NCI-H1694 treated with DMSO at 0.1 percent for 48 hours (cell line): ENCODE measurements around the gene BOLL.
"Not testable (repeated sequence)": the region's sequence is repeated elsewhere in the genome, so short reads cannot be mapped to it uniquely, and the experiment has no call there.

Source experiments
- DNase-seq: peaks from one replicate; lab custom pipeline; 2025; lab: John Stamatoyannopoulos, UW

Gene BOLL

DNA sequence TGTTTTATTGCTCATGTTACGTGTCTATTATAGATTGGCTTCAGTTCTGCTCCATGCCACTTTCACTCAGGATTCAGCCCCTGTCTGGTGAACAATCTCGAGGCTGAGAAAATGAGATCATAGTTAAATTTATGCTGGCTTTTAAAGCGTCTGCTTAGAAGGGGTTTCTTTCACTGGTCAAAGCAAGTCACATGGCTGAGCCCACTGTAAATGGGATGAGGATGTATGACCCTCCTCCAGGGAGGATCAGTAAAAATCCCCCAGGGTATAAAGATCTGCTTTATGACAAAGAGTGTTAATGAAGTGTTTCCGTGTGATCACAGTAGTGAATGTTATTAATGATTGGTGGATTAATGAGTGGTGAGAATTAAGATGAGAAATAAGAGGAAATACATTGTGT, 13.1 kb upstream of the BOLL start:
- DNase-seq, result no peak

DNA sequence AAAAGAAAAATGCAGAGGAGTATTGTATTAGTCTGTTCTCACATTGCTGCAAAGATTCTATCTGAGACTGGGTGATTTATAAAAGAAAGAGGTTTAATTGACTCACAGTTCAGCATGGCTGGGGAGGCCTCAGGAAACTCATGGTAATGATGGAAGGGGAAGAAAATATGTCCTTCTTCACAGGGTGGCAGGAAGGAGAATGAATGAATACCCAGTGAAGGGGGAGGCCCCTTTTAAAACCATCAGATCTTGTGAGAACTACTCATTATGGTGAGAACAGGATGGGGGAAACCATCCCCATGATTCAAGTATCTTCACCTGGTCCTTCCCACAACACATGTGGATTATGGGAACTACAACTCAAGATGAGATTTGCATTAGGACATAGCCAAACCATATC, 10.2 kb upstream of the BOLL start:
- DNase-seq, result no peak

DNA sequence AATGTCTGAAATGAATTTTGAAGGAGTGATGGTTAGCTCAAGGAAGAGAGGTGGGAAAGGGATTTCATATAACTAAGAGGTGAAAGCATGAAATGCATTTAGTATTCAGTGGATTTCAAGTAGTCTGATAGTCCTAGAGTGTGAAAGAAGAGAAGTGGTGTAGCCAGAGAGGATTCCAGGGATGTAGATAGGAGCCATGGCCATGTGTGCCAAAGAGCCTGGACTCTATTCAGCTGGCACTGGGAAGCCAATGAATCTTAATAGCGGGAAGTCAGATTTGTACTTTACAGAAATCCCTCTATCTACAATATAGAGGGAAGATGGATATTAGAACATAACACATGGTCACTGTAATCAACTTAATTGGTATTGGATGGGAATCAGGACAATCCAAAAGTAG, 8.3 kb upstream of the BOLL start:
- DNase-seq, result no peak

DNA sequence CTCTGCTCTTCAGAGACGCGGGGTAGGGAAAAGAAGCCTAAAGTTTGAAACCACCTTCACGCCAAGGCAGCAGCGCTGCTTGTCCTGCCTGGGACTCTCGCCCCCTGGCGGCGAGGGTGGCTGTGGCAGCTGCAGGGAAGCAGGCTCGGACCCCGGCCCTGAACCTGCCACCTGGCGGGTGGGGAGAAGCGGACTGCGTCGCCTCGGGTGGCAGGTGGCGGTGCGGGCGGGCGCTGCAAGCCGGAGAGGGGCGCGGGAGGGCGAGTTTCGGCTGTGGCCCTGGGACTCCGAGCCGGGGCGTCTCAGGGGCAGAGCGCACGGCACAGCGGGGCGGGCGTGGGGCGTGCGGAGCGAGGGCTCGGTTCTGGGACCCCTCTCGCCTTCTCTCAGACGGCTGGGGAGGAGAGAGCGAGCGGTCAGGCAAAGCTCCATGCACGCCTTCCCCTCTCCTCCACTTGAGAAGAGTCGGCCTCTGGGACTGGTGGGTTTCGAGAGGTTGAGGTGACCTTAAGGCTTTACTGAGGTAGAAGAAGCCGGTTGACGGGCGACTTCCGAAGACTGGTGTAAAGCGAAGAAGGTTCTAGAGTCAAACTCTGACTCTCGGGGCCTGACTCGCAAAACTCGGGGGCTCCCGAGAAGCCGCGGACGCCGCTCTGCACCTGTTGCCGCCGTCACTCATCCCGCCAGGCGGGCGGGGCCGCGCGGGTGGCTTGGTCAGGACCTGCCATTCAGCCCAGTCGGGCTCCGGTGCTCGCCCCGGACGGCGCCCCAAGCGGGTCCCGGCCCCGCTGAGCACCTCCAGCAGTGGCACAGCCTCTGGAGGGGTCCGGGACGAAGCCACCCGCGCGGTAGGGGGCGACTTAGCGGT, 1.1 kb upstream of the BOLL start:
- no peak for DNase-seq

DNA sequence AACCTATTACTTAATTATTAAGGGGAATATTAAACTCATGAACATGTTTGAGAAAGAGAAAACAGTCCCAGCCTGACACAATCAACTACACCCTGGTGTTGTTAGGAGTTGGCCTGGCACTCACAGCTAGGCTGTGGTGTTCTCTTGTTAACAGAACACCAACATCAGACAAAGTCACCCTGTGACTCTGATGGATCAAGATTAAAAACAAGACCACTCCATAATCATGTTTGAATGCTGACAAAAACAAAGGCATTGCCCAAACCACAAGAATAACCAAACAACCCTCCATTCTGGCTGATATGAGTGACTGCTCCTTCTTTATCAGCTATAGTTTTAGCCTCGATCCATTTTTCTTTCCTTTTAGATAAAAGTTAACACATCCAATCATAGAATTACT, 3.0 kb downstream of the BOLL start:
- DNase-seq, result no peak

DNA sequence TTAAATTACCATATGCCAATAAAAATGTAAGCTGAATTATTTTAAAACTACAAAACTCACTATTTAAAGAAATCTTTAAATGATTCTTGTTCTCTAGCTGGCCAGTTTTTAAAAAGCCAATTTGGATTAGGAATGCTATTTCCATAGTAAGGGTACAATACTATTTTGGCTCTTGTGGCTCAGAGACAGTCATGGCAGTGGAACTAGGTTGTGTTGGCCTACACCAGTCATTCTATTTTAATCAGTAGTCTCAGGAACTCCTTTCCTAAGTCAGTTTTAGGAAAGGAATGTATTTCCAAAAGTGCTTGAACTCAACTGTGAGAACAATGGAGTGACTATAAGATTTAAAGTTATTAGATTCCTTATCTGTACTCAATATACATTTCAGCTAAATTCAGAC, 5.9 kb downstream of the BOLL start:
- no peak for DNase-seq

DNA sequence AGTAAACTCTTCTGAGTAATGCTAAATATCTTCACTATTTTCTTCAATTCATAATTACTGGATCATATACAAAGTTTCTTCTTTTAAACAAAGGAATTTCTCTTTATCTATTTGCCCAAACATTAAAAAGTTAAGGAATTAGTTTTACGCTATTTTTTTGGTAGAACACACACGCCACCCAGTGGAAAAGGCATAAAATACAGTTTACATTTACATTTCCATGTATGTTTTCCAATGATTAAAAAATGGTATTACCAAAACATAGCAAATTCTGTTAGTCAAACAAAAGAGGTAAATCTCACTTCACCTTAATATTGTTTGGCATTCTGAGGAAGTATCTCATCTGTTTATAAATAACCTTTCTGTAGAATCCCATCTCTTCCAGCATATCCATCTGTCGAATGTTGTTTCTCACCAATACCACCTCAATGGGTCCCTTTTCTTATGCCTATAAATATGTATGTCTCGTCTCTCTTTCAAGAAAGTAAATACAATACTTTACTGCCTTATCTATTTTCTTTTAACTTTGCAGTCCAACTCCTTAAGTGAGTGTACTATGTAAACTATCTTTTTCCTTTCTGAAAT, 7.2 kb downstream of the BOLL start:
- DNase-seq, result peak; percentile 43

DNA sequence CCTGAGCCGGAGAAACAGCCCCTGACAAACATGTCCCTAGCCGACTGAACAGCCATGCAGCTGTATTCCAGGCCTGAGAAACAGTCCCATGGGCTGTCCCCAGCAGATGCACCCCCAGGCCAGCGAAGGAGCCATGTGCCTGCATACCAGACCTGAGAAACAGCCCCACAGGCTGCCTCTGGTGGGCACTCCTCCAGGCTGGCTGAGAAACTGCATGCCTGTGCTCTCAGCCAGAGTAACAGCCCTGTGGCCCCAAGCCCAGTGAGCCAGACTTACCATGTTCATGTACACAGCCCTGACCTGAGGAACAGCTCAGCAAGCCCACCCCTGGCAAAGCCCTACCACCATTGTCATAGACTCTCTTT, 24.8 kb downstream of the BOLL start:
- DNase-seq, result no peak

DNA sequence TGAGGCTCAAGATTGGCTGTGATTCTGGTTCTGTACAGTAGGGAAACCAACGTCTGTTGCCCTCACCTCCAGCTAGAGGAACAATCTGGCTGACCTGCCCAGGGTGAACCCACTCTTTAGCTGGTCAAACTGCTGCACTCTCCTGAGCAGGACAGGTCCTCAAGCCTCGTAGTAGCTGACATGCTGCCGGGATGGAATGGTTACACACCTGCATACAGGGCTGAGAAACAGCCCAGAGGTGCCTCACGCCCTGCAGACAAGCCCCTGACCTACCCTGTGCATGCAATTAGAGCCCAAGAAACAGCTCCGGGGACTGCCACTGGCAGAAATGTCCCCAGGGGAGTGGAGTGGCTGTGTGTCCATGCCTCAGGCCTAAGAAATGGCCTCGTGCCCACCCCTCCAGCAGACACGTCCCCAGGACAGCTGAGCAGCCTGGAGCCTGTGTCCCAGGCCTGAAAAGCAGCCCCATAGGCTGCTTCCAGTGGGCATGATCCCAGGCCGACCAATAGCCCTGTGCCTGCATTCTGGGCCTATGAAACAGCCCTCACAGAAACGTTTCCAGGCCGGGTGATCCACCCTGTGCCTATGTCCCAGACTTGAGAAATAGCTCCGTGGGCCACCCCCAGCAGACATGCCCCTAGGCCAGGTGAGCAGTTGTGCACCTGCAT, 25.4 kb downstream of the BOLL start:
- DNase-seq, result no peak

DNA sequence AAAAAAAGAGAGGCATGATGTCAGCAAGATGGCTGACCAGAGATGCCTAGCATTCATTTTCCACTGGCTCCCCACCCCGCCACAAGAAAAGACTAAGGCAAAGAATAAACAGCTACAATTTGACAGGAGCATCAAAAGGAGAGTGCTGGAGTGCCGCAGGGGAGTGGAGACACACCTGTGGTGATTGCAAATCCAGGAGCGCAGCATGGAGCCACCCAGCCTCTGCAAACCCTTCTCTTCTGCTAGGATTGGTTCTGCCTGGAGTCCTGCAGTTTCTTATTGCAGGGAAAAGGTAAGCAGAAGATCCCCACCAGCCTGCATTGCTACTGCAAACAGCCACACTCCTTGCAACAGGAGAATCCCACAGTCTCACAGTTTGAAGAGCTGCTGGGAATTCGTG, 26.1 kb downstream of the BOLL start:
- no peak for DNase-seq

DNA sequence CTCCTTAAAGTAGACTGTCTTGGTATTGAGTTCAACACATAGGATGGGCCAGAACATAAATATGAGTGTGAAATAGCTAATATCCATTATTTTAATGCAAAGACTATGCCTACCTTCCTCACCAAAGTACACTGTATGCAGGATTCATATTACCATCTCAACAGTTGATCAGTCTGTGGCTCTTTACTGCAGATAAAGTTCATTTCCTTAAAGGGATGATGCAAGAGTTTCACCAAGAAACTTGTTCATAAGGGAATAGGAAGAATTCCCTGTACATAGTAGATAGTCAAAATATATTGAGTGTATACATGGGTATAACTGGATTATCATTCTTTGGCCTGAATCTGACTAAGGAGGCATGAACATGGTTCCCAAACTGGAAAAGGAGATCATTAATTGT, 44.9 kb downstream of the BOLL start:
- no peak for DNase-seq

DNA sequence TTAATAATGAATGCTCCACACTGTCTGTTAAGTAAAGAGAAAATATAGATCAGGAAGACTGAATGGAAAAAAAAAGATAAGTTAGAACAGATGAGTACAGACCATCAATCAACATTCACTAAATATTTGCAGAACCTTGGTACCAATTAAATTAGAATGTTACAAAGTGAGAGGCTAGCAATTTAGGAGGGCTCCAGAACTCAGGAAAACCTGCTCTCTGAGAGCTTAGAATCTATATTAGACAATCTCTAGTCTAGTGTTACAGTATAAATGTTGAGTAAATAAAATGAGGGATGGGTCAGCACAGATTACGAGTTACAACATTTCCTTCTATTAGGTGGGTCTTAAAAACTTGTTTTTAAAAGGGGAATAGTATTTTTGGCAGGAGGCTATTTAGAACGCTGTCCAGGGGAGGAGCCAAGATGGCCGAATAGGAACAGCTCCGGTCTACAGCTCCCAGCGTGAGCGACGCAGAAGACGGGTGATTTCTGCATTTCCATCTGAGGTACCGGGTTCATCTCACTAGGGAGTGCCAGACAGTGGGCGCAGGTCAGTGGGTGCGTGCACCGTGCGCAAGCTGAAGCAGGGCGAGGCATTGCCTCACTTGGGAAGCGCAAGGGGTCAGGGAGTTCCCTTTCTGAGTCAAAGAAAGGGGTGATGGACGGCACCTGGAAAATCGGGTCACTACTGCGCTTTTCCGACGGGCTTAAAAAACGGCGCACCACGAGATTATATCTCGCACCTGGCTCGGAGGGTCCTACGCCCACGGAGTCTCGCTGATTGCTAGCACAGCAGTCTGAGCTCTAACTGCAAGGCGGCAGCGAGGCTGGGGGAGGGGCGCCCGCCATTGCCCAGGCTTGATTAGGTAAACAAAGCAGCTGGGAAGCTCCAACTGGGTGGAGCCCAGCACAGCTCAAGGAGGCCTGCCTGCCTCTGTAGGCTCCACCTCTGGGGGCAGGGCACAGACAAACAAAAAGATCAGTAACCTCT, 56.3 kb downstream of the BOLL start:
- DNase-seq, result not testable (repeated sequence)

DNA sequence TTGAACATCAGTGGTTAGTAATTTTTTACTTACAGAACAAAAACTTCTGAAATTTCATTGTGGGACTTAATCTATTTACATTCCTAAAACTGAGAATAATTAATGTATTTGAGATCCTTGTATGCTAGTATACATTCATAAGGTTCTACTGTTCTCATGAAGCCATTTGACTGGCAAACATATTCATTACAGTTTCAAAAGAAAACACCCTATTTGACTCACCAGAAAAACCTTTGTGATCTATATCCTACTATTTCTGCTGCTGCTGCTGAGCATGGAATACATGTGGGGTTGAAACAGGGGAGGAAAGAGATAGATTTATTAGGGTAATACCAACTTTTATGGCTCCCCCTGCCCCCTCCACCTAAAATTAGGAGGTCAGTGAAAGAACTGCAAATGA, 58.1 kb downstream of the BOLL start:
- DNase-seq, result no peak

DNA sequence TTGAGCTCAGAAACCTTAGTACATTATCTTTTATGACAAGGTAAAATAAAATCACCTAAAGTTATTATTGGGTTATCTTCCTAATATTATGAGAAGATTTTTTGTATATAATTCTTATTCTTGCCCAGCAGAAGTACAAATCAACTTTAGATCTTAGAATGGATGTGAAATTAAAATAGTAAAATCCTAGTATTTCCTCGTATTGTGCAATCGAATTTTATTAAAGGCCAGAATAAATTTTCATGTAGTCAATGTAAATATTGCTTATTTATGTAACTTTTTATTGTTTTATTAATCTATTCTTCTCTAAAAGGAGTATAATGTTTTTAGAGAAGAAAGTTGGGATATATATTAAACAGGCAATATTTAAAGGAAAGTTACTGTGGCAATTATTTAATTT, 67.3 kb downstream of the BOLL start:
- DNase-seq, result no peak

DNA sequence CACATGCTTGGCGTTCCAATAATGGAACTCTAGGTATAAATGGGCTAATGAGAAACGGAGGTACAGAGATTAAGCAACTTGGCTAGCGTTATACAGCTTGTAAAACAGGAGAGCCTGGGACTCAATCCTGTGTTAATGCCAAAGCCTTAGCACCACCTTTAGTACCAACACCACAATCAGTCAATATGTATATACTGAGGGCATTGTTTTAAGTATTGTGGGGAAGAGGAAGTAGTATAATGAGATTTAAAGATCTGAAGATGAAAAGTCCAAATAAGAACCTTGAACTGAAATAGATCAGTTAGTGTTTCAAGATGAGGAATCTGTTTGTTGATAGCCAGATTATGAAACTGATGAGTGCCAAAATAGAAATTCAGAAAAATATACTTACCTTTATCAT, 71.8 kb downstream of the BOLL start:
- no peak for DNase-seq

DNA sequence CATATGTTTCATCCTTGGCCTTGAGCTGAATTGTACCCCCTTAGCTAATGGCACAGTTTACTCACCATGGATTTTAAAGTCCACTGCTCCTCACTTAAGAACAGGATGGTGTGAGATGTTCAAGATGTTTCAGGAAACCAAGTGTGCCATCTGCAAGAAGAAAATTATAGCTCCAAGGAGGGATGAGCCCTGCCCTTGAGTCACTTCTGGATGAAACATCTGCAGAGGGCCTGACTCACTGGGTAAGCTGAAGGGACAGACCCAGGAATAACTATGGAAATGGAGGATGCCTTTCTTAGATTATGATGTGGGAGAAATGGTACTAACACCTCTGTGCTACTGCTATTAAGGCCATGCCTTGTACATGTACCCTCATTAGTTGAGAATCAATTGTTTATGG, 73.5 kb downstream of the BOLL start:
- DNase-seq, result no peak

DNA sequence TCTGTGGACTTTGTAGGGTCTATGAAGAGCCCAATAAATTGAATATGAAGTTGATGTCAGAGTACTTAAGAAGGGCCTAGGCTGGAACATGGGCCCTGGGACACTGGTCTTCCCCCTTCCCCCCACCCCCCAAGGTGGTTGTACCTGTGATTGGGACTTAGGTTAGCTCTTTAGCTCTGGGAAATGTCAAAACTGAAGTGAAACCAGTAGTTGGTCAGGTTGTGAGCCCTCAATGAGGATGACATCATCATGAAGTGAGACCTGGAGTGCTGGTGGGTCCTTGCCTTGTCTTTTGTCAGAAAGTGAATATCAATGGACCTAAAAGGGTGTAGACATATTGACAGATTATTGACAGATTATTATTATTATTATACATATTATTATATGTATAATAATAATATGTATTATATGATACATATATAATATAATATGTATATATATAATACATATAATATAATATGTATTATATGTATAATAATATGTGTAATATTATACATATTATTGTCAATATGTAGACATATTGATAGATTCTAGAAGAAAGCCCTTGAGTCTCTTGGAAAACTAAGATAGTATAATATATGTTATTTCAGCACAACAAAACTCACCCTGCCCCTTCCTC, 74.6 kb downstream of the BOLL start:
- DNase-seq, result no peak

DNA sequence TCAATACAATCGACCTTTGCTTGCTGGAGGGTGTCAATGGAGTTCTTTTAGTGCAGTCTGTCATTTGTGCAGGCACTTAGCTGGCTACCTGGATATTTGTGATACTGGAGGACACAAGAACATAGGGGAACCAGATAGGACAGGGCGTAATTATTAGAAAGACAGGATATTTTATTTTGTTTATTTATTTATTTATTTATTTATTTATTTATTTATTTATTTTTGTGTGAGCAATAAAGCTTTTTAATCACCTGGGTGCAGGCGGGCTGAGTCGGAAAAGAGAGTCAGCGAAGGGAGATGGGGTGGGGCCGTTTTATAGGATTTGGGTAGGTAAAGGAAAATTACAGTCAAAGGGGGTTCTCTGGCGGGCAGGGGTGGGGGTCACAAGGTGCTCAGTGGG, 76.0 kb downstream of the BOLL start:
- not testable (repeated sequence) for DNase-seq

DNA sequence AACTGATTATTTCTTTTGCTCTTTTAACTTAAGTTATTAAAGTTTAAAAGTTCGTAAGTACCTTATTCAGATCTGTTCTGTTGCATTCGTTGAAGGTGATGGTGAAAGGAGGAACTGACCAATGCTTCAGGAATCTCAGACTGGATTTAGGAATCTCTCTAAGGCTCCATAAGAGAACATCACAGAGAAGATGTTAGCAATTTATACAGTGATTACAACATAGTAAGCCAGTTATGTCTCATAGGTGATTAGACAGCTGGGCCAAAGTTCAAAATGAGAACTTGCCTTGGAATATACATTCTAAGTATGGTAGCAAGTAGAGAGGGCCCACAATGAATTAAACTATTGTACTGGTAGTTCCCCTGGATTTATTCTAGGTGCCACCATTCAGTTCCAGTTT, 76.8 kb downstream of the BOLL start:
- DNase-seq, result no peak

DNA sequence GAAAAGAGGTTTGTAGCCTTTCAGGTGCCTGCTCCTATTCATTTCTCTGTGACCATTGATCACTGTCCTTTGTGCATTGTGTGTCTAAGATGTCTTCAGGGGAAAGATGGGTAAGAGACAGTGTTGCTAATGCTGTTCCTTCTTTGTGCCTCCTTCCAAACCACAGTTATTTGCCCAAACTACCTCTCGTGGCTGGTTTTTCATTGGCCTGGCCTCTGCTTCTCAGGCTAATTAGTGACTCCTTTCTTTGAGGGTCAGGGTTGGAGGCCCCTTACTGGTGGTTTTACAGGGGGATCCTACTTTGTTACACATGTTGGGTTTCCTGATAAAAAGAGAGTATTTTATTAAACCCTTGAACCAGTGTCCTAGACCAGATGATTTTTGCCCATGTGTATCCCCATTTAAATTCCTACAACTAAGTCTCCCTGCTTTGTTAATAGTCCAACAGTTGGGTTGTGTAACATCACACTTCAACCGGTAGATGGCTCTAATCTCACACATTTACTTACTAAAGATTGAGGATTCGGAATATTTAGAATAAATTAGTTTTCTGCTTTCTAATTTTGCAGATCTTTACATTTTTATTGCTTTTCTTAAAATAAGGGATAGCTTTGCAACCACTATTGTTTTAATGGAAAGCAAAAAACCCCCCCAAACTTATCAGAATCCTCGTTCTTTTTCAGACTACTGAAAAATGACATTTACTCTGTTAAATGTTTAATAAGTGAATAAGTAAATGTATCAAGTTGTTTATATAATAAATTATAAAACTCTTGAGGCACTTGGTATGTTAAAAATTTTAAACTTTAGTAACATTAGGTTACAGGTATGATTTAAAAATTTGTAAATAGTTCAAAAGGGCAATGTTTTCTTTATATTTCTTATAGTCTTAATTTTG, 77.6 kb downstream of the BOLL start:
- peak; percentile 76 for DNase-seq

DNA sequence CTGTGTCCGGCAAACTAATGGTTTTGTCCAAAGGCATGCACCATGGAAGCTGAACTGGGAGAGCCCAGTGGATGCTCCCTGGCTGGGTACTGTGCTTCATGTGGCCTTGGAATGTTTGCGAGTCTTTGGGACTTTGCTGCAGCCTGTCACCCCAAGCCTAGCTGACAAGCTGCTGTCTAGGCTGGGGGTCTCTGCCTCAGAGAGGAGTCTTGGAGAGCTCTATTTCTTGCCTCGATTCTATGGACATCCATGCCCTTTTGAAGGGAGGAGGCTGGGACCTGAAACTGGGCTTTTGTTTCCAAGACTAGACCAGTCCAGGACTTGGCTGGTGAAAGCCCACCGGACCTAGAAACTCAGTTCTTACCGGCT, 78.3 kb downstream of the BOLL start:
- DNase-seq, result no peak
